K562 (cell line): ENCODE results near the gene NDST4.

ENCODE experiments used
- BRCA1 ChIP-seq, 2 experiments: fragments of 450-650 bp in 1 of 2; sonication (generic) in 1 of 2; formaldehyde crosslinking in 1 of 2; IDR thresholded peaks; 2 replicates each; pipeline versions ENCODE4 v1.5.0 to v1.6.1; 2017 to 2020; ENCODE audit warnings: mild to moderate bottlenecking in 1 of 2, missing genetic modification reagents in 1 of 2
- NFRKB ChIP-seq: fragments of 450-650 bp; IDR thresholded peaks from 2 replicates; pipeline ENCODE4 v1.6.1; 2016; ENCODE audit warnings: low read depth
- POLR2AphosphoS2 ChIP-seq: IDR thresholded peaks from 2 replicates; pipeline ENCODE4 v1.6.1; 2012; ENCODE audit warnings: low read length, improper control_type of control experiment
- ZBTB1 ChIP-seq: sonication (generic); formaldehyde crosslinking; IDR thresholded peaks from 2 replicates; pipeline ENCODE4 v1.8.1; 2023; ENCODE audit warnings: missing genetic modification reagents, low read depth, mild to moderate bottlenecking, borderline replicate concordance

GRCh38 chr4:114905017-114905416 lies 208.4 kb downstream of the NDST4 start:
- TF ChIP-seq BRCA1 (IDR thresholded peaks at IDR 0.05): no peak
- no peak for TF ChIP-seq BRCA1 (CRISPR knock-in tag; IDR thresholded peaks at IDR 0.05)
- no peak for TF ChIP-seq NFRKB
- TF ChIP-seq ZBTB1 (CRISPR knock-in tag): no peak
- no peak for TF ChIP-seq POLR2AphosphoS2
